Activated CD4-positive, CD25-positive, alpha-beta regulatory T cell (primary cell): Measurements from ENCODE around the gene PIAS2.

Experiments used
- DNase-seq, 4 experiments: peaks; one replicate each; lab custom pipeline; 2025; lab: John Stamatoyannopoulos, UW

PIAS2 gene

DNA sequence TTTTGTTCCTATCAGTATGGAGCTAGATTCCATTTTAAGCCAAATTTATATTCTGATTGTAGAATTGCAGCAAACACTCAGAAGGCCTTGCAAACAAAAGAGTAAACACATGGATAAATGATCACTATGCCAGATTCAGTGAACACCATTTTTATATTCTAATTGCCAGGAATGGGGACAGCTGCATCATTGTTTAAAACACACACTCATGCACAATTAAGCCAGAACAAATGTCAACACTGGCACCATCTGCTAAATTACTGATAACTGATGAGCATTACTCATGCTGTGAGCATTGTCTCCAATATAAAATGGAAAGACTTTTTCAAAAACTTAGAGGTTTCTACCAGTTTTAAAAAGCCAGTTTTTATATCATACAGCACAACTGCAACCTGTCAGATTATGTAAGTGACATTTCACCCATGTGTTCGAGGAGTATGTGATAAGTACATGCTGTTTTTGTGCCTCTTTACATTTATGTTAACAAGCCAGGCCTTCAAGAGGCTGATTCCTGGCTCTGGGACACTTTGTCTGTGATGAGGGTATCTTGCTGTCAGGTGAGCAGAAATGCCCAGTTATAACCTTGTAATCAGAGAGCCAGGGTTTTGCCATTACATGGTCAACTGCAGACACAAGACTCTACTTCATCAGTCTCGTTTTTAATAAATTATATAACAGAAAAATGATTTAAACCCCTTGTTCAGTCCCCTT, 156.1 kb downstream of the PIAS2 start:
- DNase-seq, result no peak

DNA sequence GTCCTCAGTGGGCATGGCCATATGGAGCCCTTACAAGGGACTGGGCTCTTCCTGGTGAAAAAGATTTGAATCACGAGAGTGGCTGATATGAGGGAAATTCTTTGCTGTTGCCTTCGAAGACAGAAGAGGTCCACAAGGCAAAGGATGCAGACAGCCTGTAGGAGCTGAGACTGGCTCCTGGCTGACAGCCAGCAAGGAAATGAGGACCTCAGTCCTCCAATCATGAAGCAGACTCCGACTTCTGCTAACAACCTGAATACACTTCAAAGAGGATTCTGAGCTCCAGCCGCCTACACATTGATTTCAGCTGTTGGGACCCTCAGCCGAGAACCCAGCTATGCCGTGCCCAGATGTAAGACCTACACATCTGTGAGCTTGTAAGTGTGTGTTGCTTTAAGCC, 157.4 kb downstream of the PIAS2 start:
- DNase-seq, result no peak

DNA sequence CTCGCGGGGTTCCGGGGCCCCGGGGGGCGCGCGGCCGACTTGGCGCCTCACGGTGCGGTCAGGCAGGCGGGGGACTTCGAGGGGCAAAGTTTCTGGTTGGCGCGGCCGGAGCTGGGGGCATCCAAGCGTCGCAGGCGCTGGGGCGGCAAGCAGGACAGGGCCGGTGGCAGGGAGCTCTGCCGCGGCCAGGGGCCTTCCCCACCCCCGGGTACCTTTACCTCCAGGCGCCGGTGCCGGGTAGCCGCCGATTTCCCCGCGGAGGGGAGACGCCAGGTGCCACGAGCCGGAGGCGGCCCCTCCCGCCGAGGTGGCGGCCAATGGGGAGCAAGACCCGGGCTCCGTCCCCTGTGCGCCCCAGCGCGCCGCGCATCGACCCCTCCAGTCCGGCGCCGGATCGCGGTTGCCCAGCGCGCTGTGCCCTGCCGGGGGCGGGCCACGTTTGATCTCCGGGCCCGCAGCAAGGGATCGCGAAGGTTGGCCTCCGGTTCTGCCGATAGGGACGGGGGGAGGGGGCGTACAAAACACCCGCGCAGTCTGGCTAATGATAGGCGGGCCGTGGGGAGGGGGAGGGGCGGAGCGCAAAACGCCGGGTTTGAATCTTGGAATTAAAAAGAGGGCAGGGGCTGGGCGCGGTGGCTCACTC, 160.6 kb downstream of the PIAS2 start, which contains the start of gene ST8SIA5:
TSS of gene ST8SIA5 (minus strand) at position 495 of the 643 bp plus-strand sequence. CDS start 545 bp downstream, outside the sequence.
- DNase-seq, result no peak

- no peak for DNase-seq
Observed at GRCh38 chr18:46756025-46756558, 161.2 kb downstream of the PIAS2 start.

DNA sequence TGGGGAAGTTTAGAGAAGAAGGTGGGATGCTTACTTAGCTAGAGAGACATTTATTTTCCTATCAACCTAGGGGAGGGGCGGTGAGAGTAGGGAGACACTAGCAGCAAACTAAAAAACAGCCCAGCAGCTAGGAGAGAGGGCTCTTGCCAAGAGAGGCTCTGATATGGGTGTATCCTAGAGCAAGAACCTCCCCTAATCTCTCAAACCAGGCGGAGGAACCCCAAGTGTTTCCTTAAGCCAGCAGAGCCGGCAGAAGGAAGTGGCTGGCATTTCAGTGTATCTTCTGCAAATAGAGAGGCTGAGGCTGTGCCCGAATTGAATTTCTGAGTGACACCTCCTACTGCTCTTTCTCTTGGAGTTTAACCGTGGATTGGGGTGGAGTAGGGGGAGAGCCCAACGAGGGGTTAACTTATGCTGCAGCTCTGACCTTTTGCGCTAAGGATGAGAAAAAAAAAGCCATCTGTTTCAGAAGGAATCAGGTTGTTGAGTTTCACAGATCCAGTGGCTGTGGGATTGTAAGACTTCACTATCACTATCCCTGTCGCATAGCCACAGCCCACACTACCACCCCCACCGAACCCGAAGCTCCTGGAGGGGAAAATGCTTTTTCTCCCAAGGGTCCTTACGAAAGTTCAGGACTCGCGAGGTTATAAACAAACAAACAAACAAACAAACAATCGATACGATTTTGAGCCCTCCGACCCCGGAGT, 161.8 kb downstream of the PIAS2 start:
- DNase-seq, result no peak

DNA sequence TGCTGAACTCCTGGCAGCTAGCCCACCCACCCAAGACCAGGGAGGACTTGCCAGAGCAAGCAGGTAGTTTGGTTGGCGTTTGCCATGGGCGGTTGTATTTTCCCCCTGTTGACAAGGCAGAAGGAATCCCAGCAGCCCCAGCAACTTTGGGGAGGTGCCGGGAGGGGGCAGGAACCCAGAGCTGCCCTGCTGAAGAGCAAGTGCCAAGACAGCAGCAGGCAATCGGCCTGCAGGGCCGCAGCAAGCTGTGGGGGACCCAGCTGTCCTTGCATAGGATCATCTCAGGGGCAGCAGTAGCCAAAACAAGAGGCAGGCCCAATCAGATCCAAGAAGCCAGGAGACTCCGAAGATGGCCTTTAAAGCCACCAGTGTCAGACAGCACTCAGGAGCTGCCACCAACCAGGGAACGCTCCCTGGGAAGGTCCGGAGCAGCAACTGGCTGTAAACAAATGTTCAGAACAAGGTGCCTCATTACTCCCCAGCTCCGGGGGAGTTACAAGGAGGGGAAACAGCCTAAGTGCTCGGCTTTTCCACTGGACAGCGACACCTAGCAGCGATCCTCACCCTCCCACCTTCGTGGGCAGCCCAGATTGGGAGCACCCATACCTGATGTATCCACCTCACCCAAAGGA, 162.5 kb downstream of the PIAS2 start:
- no peak for DNase-seq

- DNase-seq, result no peak
Observed at GRCh38 chr18:46754188-46754587, 163.1 kb downstream of the PIAS2 start.
